ENCODE measurements around the gene USP24.

DNA sequence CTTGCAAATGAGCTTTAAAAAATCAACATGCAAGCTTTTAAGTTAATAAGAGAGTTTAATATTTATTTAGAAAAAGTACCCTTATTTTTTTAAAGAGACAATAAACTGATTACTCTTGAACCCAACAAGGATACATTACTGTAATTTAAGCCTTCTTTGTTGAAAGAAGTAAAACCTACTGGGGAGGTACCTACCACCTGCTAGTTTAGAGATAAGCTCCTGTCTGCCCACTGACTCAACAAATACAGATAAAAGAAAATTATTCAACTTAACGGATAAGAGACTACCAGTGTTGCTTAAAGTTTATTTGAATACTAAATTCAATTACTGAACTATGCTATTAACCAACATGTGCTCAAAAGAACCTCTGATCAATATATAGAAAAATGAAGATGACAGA, 23.1 kb downstream of the USP24 start:
- no peak for TF ChIP-seq TAF1 (IDR thresholded peaks at IDR 0.05; ENCODE audit: borderline replicate concordance, low read depth, low read length)
- TF ChIP-seq POLR2AphosphoS5 (IDR thresholded peaks at IDR 0.05; ENCODE audit: low read depth, low read length), result no peak
- TF ChIP-seq POLR2A (IDR thresholded peaks at IDR 0.05; ENCODE audit: low read depth, low read length), result no peak
